ENCODE data around the gene CDKN2D. TPM values are rescaled to one million over a fixed set of nuclear protein-coding genes. Genes with fewer than 3 reads are reported as not detected.

The CDKN2D gene
- total and polyA plus RNA-seq, 9 donors = 2.8 to 7.6 (median 5.6) TPM

DNA sequence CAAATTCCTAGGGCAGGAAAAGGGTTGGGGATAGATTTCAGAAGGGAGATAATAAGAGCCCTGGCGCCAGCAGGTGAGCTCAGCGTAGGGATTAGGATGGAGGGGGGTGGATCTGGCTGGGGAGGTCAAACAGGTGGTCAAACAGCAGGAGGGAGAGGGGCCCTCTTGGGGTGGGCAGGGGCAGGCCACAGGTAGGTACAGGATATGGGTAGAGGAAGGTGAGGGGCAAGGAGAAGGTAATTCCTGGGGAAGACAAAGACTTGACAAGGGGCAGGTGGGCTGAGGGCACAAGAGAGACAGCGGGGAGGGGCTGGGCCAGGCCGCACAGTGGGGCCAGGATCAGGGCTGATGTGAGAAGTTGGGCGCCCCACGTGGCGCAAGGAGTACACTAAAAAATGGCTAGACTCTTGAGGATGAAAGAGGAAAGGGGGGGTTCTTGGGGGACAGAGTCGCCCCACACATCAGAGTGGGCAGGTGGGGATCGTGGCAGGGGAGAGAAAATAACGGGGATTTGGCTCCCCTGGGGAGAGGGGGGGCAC lies 3.7 kb downstream of the CDKN2D start:
- H3K27me3 ChIP-seq = no peaks in the 10 kb centered on the region
- intact Hi-C loops (cut with DNase I) = loop anchor here in 2 of 4 donors (5.0 to 10.0 kb wide), 2 partner anchors 63 to 160 kb away; partner anchors contain the start of genes CDC37 (in 1 of the 2) and KEAP1 (in 1 of the 2)
- TF ChIP-seq EP300 (IDR thresholded peaks at IDR 0.05) (no peak), POLR2A (IDR thresholded peaks at IDR 0.05) (no peak)
- TF ChIP-seq, protein P1, sequence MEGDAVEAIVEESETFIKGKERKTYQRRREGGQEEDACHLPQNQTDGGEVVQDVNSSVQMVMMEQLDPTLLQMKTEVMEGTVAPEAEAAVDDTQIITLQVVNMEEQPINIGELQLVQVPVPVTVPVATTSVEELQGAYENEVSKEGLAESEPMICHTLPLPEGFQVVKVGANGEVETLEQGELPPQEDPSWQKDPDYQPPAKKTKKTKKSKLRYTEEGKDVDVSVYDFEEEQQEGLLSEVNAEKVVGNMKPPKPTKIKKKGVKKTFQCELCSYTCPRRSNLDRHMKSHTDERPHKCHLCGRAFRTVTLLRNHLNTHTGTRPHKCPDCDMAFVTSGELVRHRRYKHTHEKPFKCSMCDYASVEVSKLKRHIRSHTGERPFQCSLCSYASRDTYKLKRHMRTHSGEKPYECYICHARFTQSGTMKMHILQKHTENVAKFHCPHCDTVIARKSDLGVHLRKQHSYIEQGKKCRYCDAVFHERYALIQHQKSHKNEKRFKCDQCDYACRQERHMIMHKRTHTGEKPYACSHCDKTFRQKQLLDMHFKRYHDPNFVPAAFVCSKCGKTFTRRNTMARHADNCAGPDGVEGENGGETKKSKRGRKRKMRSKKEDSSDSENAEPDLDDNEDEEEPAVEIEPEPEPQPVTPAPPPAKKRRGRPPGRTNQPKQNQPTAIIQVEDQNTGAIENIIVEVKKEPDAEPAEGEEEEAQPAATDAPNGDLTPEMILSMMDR (IDR thresholded peaks at IDR 0.05) = no peak
- WGBS, 3 donors = 18 to 21% (median 18%) methylated on average over 10 of the region's 10 CpGs
- peak overlapping the region; percentile 68 to 77 for H3K27ac ChIP-seq
- no peaks in the 10 kb centered on the region for H3K9me3 ChIP-seq
- H3K4me3 ChIP-seq = peak overlapping the region; percentile 95
- H3K36me3 ChIP-seq = no peaks in the 10 kb centered on the region
- DNase-seq = peak; percentile 42 to 72 (median 63)
- peaks cover 7% of the 10 kb centered on the region for H3K4me1 ChIP-seq (ENCODE audit: insufficient read depth)

DNA sequence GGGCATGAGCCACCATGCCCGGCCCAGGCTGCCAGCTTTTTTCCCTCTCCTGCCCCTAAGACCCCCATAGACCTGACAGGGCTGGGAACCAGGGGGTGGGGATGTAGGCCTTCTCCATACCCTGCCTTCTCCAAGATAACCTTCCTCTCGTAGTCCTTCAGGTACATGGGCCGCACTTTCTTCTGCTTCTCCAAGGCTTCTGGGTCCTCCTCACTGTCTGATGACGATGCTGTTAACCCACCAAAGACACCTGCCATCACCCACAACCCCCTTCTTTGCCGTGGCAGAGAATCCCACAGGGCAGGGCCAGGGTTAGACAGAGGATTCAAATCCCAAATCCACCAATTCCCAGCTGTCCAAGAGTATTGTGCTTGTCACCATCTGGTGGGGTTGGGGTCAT lies 6.2 kb downstream of the CDKN2D start:
- intact Hi-C loops (cut with DNase I) = loop anchor here in 1 of 4 donors (10.0 kb wide), 1 partner anchor 158 kb away; the partner anchor contains the start of gene CDC37

DNA sequence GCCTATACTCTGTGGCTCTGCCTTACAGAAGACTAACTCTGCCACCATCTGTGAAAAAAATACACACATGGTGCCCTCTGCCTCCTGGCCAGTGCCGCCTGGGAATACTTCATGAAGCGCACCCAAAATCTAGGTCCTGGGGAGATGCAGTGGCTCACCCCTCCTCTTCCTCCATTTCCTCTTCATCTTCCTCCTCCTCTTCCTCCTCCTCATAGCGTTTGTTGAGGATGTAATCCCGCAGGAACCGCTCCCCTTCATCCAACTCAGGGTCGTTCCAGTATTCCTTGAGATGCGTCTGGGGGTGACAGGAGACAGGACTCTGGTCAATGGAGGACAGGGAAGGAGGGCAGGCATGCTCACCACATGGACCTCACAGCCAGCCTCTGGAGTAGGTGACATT lies 8.6 kb downstream of the CDKN2D start:
- TF ChIP-seq EP300 (IDR thresholded peaks at IDR 0.05) = no peak
- TF ChIP-seq, protein P1 (IDR thresholded peaks at IDR 0.05) = no peak
- no peak for TF ChIP-seq POLR2A (IDR thresholded peaks at IDR 0.05)
- H3K36me3 ChIP-seq = no peaks in the 10 kb centered on the region
- H3K4me3 ChIP-seq = no peak overlapping the region
- H3K27me3 ChIP-seq = no peaks in the 10 kb centered on the region
- H3K9me3 ChIP-seq = no peaks in the 10 kb centered on the region
- intact Hi-C loops (cut with DNase I) = loop anchor here in 1 of 4 donors (10.0 kb wide), 1 partner anchor 155 kb away; the partner anchor contains the start of gene CDC37
- H3K27ac ChIP-seq = no peak overlapping the region
- WGBS, 3 donors = 84 to 89% (median 85%) methylated on average over 7 of the region's 7 CpGs
- H3K4me1 ChIP-seq (ENCODE audit: insufficient read depth) = no peaks in the 10 kb centered on the region
- no peak for DNase-seq

More for the DNA sequence above, 6.2 kb downstream of the CDKN2D start:
- H3K27ac ChIP-seq = no peak overlapping the region
- TF ChIP-seq POLR2A (IDR thresholded peaks at IDR 0.05) = no peak
- TF ChIP-seq EP300 (IDR thresholded peaks at IDR 0.05) = no peak
- TF ChIP-seq, protein P1 (IDR thresholded peaks at IDR 0.05) = no peak
- no peak for DNase-seq
- no peaks in the 10 kb centered on the region for H3K27me3 ChIP-seq
- H3K36me3 ChIP-seq = no peaks in the 10 kb centered on the region
- 85 to 89% (median 86%) methylated on average over 5 of the region's 5 CpGs for WGBS, 3 donors
- no peak overlapping the region for H3K4me3 ChIP-seq
- H3K4me1 ChIP-seq (ENCODE audit: insufficient read depth) = peaks cover 2% of the 10 kb centered on the region
- H3K9me3 ChIP-seq = no peaks in the 10 kb centered on the region

DNA sequence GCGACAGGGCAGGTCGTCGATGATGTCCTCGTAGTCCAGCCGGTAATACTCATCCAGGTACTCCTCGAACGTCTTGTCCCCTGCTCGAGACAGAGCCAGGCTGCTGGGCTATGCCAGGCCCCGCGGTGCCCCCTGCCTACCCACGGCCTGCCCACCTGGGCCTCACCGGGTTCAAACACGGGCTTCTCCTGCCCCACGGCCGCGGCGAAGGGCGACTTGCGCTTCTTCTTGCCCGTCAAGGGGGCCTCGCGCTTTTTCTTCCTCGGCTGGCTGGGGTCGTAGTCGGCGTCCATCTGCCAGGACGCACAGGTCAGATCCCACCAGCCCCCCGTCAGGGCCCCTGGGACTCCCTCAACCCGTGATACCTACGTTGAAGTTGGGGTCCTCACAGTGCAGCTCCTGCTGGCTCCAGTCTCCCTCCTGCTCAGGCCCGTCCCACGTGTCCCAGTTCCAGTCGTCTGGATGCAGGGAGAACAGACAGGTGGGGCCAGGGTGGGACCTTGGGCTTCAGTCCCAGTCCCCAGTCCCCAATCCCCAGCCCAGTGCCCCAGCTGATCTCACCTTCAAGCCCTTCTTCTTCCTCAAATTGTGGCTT lies 11.1 kb downstream of the CDKN2D start:
- no peaks in the 10 kb centered on the region for H3K36me3 ChIP-seq

More for the DNA sequence above, 11.1 kb downstream of the CDKN2D start:
- Histone ChIP-seq H3K4me3 (no peak overlapping the region), H3K4me1 (ENCODE audit: insufficient read depth) (no peaks in the 10 kb centered on the region), H3K27ac (no peak overlapping the region), H3K27me3 (no peaks in the 10 kb centered on the region), H3K9me3 (no peaks in the 10 kb centered on the region)
- intact Hi-C loops (cut with DNase I) = no loop called here
- TF ChIP-seq POLR2A (IDR thresholded peaks at IDR 0.05) = no peak
- TF ChIP-seq EP300 (IDR thresholded peaks at IDR 0.05) = no peak
- TF ChIP-seq, protein P1 (IDR thresholded peaks at IDR 0.05) = no peak
- DNase-seq = peak in 1 of 5 donors; percentile 27
- 83 to 90% (median 89%) methylated on average over 33 of the region's 33 CpGs for WGBS, 3 donors
